ENCODE measurements around the gene TRAM2.
"Not testable (repeated sequence)": the region's sequence is repeated elsewhere in the genome, so short reads cannot be mapped to it uniquely, and the experiment has no call there.

Gene TRAM2

DNA sequence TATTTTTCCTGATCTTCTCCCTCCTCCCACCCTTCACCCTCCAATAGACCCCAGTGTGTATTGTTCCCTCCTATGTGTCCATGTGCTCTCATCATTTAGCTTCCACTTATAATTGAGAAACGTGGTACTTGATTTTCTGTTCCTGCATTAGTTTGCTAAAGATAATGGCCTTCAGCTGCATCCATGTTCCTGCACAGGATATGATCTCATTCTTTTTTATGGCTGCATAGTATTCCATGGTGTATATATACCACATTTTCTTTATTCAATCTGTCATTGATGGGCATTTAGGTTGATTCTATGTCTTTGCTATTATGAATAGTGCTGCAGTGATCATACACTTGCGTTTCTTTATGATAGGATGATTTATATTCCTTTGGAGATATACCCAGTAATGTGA is 115.7 kb downstream of the TRAM2 start:
- not testable (repeated sequence) for H3K27ac Mint-ChIP-seq; ATAC-seq (replicated peaks); H3K27me3 Mint-ChIP-seq; H3K4me1 Mint-ChIP-seq (ENCODE audit: low read depth in 2 of 2); DNase-seq; H3K9me3 Mint-ChIP-seq; H3K4me3 Mint-ChIP-seq; H3K36me3 Mint-ChIP-seq (ENCODE audit: insufficient read depth)

DNA sequence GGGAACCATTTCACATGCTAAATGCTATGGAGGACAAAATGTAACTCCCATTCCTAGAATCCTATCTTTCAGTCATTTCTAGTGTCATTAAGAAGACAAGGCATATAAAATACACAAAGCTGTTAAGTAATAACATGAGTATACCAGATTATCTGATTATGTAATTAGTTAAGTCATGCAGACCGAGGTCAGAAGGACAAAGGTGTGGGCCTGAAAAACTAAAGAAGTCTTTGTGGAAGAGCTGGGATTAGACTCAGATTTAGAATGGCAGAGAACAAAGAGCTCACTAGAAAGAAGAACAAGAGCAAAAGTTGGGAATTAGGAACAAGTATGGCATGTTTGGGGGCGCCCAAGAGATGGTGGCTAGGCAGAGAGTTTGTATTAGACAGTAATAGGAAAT is 119.8 kb downstream of the TRAM2 start:
- Mint-ChIP-seq H3K4me1 (ENCODE audit: low read depth in 2 of 2) (no peaks in the 10 kb centered on the region), H3K27ac (no peak overlapping the region), H3K4me3 (no peak overlapping the region), H3K36me3 (ENCODE audit: insufficient read depth) (no peaks in the 10 kb centered on the region), H3K9me3 (no peaks in the 10 kb centered on the region), H3K27me3 (no peaks in the 10 kb centered on the region)
- ATAC-seq (replicated peaks) (no peak), DNase-seq (no peak)

GRCh38 chr6:52454556-52454955 is 122.3 kb downstream of the TRAM2 start:
- no peak for DNase-seq
- peaks cover 6 to 13% of the 10 kb centered on the region in 2 donors for H3K9me3 Mint-ChIP-seq
- H3K36me3 Mint-ChIP-seq (ENCODE audit: insufficient read depth), result no peaks in the 10 kb centered on the region
- no peak overlapping the region for H3K4me3 Mint-ChIP-seq
- no peak for ATAC-seq (replicated peaks)
- H3K4me1 Mint-ChIP-seq (ENCODE audit: low read depth in 2 of 2), result no peaks in the 10 kb centered on the region
- H3K27me3 Mint-ChIP-seq, result no peaks in the 10 kb centered on the region
- no peak overlapping the region for H3K27ac Mint-ChIP-seq
